ENCODE results near the gene LMCD1. TPM values are rescaled to one million over a fixed set of nuclear protein-coding genes. Genes with fewer than 3 reads are reported as not detected.
A peak's percentile ranks its signal among the peaks of the same experiment; 100 is the strongest.

LMCD1 gene
- total and polyA plus RNA-seq, 2 of the 4 experiments (the other 2 are of a cell fraction), result 50.0 to 53.8 TPM

DNA sequence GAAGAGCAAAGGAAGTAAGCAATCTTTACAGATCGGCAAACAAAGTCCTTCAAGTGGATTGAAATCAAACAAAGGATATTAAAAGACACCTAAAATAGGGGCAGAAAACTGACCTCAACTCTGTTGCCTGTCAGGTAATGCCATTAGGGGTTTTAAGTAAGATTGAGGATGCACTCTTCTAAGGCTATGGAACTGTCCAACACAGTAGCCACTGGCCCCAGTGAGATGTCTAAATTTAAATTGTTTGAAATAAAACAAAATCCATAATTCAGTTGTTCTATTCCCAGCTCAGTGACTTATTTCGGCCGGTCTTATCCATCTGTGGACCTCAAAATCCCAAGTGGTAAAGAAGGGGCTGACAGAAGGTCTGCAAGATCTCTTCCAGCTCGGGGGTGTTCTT lies 49.5 kb upstream of the LMCD1 start:
- dilution Hi-C loops (cut with HindIII; ENCODE audit: low sequenced_read_pairs, unreplicated experiment), result no loop called here
- Histone ChIP-seq H3K4me3 (ENCODE audit: insufficient read depth, low read depth, low read length) (no peak overlapping the region), H4K5ac (ENCODE audit: low read depth, low read length) (no peak overlapping the region), H3K23ac (ENCODE audit: low read depth, low read length) (no peak overlapping the region), H3K79me1 (ENCODE audit: low read depth in 1 of 2, low read length in 2 of 2) (no peaks in the 10 kb centered on the region; a peak in 1 of 4 replicates), H3K36me3 (ENCODE audit: control insufficient read depth, insufficient read depth, low read length) (no peaks in the 10 kb centered on the region), H3K27ac (ENCODE audit: insufficient read depth, low read length) (no peak overlapping the region), H3K27me3 (ENCODE audit: control insufficient read depth, insufficient read depth, low read length) (no peaks in the 10 kb centered on the region), H3K14ac (replicated peaks; ENCODE audit: low read depth, low read length) (no peak overlapping the region), H3K18ac (ENCODE audit: low read depth, low read length) (no peak overlapping the region), H2AFZ (replicated peaks; ENCODE audit: low read length, poor library complexity) (no peak overlapping the region), H3K9ac (ENCODE audit: low read depth, low read length) (no peak overlapping the region), H3K4ac (ENCODE audit: low read depth, low read length) (no peak overlapping the region), H3K4me1 (ENCODE audit: control insufficient read depth, insufficient read depth, low read length) (peaks cover 11% of the 10 kb centered on the region), H2BK120ac (ENCODE audit: low read depth, low read length) (0 out of 2 replicates have a peak overlapping the region, but pooled peaks have one; percentile 20), H2BK15ac (ENCODE audit: low read depth, low read length) (no peak overlapping the region), H4K91ac (ENCODE audit: insufficient read depth, low read depth, low read length) (no peak overlapping the region), H3K4me2 (ENCODE audit: low read depth, low read length) (no peak overlapping the region), H2AK9ac (replicated peaks; ENCODE audit: low read depth, low read length, poor library complexity) (no peak overlapping the region), H2BK5ac (ENCODE audit: low read depth, low read length, poor library complexity, severe bottlenecking) (no peak overlapping the region), H3K9me3 (ENCODE audit: control insufficient read depth, insufficient read depth, low read length) (no peaks in the 10 kb centered on the region), H2BK20ac (ENCODE audit: low read depth, low read length) (no peak overlapping the region), H3K9me1 (ENCODE audit: insufficient read depth, low read length) (peaks cover 15% of the 10 kb centered on the region), H3K56ac (ENCODE audit: extremely low read depth, insufficient read depth, low read length) (no peak overlapping the region), H4K8ac (ENCODE audit: low read depth in 2 of 2, low read length in 2 of 2) (no peak overlapping the region), H4K20me1 (ENCODE audit: insufficient read depth, low read length) (no peaks in the 10 kb centered on the region), H2AK5ac (ENCODE audit: low read depth, low read length) (no peak overlapping the region)
- ChIA-PET CTCF (no interaction called here), POLR2A (ENCODE audit: unreplicated experiment) (no interaction called here)
- no peak for DNase-seq
- intact Hi-C loops (cut with micrococcal nuclease), result no loop called here
- no peak for ATAC-seq (ENCODE audit: low read depth)
- in situ Hi-C loops (cut with MboI; ENCODE audit: low sequenced_read_pairs), result loop anchor here (25.0 kb wide), 1 partner anchor 885 kb away; no protein-coding TSS in a partner anchor
- TF ChIP-seq RAD21 (IDR thresholded peaks at IDR 0.05; ENCODE audit: low read length) (no peak), NFE2L2 (IDR thresholded peaks at IDR 0.05; ENCODE audit: low read depth, low read length) (no peak), CHD1 (IDR thresholded peaks at IDR 0.05; ENCODE audit: low read depth, low read length) (no peak), SMC3 (IDR thresholded peaks at IDR 0.05; ENCODE audit: low read depth, low read length) (no peak), MAZ (IDR thresholded peaks at IDR 0.05; ENCODE audit: borderline replicate concordance, low read depth, low read length) (no peak), POLR2A (IDR thresholded peaks at IDR 0.05; ENCODE audit: low read depth, low read length) (no peak), MAFK (IDR thresholded peaks at IDR 0.05; ENCODE audit: low read depth, low read length) (no peak), CEBPB (IDR thresholded peaks at IDR 0.05; ENCODE audit: low read depth, low read length) (no peak), BHLHE40 (IDR thresholded peaks at IDR 0.05; ENCODE audit: low read depth, low read length) (no peak), MXI1 (IDR thresholded peaks at IDR 0.05; ENCODE audit: borderline replicate concordance, low read depth, low read length) (no peak), RCOR1 (IDR thresholded peaks at IDR 0.05; ENCODE audit: insufficient replicate concordance, low read length) (no peak), FOS (IDR thresholded peaks at IDR 0.05; ENCODE audit: low read depth, low read length) (no peak), RFX5 (IDR thresholded peaks at IDR 0.05; ENCODE audit: low read depth, low read length) (no peak)
- TF ChIP-seq, protein P1, sequence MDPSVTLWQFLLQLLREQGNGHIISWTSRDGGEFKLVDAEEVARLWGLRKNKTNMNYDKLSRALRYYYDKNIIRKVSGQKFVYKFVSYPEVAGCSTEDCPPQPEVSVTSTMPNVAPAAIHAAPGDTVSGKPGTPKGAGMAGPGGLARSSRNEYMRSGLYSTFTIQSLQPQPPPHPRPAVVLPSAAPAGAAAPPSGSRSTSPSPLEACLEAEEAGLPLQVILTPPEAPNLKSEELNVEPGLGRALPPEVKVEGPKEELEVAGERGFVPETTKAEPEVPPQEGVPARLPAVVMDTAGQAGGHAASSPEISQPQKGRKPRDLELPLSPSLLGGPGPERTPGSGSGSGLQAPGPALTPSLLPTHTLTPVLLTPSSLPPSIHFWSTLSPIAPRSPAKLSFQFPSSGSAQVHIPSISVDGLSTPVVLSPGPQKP (IDR thresholded peaks at IDR 0.05; ENCODE audit: borderline replicate concordance, low read depth, low read length), result no peak
- TF ChIP-seq, protein P2, sequence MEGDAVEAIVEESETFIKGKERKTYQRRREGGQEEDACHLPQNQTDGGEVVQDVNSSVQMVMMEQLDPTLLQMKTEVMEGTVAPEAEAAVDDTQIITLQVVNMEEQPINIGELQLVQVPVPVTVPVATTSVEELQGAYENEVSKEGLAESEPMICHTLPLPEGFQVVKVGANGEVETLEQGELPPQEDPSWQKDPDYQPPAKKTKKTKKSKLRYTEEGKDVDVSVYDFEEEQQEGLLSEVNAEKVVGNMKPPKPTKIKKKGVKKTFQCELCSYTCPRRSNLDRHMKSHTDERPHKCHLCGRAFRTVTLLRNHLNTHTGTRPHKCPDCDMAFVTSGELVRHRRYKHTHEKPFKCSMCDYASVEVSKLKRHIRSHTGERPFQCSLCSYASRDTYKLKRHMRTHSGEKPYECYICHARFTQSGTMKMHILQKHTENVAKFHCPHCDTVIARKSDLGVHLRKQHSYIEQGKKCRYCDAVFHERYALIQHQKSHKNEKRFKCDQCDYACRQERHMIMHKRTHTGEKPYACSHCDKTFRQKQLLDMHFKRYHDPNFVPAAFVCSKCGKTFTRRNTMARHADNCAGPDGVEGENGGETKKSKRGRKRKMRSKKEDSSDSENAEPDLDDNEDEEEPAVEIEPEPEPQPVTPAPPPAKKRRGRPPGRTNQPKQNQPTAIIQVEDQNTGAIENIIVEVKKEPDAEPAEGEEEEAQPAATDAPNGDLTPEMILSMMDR (conservative IDR thresholded peaks at IDR 0.05; ENCODE audit: low read depth, low read length), result no peak
- TF ChIP-seq, protein P3, sequence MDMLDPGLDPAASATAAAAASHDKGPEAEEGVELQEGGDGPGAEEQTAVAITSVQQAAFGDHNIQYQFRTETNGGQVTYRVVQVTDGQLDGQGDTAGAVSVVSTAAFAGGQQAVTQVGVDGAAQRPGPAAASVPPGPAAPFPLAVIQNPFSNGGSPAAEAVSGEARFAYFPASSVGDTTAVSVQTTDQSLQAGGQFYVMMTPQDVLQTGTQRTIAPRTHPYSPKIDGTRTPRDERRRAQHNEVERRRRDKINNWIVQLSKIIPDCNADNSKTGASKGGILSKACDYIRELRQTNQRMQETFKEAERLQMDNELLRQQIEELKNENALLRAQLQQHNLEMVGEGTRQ (IDR thresholded peaks at IDR 0.05; ENCODE audit: low read depth, low read length), result no peak
- no TSS peak for BruUV-seq (replicated peaks)
- WGBS, 2 experiments (ENCODE audit: extremely low coverage in 2 of 2, insufficient read length in 1 of 2), result no CpG with 5 or more reads among the region's 4 CpGs

All from IMR-90 (cell line).